ENCODE data around the gene PIBF1. TPM values are rescaled to one million over a fixed set of nuclear protein-coding genes. Genes with fewer than 3 reads are reported as not detected.

Gene PIBF1
- total RNA-seq, 4 donors from 2014 or later: 8.2 to 30.8 (median 14.3) TPM

DNA sequence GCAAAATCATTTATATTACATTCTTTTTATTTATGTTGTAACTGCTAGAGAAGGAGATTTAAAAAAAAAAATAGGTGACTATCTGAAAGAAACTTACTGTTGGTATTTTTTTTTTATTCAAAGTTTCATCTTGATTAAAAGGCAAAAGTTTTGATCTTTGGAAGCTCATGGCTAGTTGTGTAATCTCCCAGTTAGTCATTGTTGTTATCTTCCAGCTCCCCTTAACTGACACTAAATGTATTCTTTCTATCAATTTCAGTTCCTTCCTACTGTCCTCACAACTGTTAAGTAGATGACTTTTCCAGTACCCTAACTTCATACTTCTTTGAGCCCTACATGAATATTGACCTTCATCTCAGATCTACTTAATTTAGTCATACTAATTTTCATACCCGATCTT is 71.1 kb downstream of the PIBF1 start:
- Histone ChIP-seq H3K27ac (no peak overlapping the region), H3K27me3 (no peaks in the 10 kb centered on the region), H3K9me3 (no peaks in the 10 kb centered on the region), H3K4me3 (no peak overlapping the region), H3K4me1 (no peaks in the 10 kb centered on the region), H3K36me3 (peaks cover 0 to 2% (median 0%) of the 10 kb centered on the region in 4 donors)
- intact Hi-C loops (cut with DNase I; ENCODE audit: low total_unique reads) (no loop called here), in situ Hi-C loops (cut with MboI; ENCODE audit: low pct_ligation_motif_present in 1 of 4, low pct_unique_long_range_greater_than_20kb in 1 of 4, low sequenced_read_pairs in 3 of 4) (no loop called here)
- no peak for TF ChIP-seq EP300 (IDR thresholded peaks at IDR 0.05; ENCODE audit: low read depth)
- no peak for TF ChIP-seq POLR2A (IDR thresholded peaks at IDR 0.05)
- TF ChIP-seq, protein P1, sequence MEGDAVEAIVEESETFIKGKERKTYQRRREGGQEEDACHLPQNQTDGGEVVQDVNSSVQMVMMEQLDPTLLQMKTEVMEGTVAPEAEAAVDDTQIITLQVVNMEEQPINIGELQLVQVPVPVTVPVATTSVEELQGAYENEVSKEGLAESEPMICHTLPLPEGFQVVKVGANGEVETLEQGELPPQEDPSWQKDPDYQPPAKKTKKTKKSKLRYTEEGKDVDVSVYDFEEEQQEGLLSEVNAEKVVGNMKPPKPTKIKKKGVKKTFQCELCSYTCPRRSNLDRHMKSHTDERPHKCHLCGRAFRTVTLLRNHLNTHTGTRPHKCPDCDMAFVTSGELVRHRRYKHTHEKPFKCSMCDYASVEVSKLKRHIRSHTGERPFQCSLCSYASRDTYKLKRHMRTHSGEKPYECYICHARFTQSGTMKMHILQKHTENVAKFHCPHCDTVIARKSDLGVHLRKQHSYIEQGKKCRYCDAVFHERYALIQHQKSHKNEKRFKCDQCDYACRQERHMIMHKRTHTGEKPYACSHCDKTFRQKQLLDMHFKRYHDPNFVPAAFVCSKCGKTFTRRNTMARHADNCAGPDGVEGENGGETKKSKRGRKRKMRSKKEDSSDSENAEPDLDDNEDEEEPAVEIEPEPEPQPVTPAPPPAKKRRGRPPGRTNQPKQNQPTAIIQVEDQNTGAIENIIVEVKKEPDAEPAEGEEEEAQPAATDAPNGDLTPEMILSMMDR (IDR thresholded peaks at IDR 0.05): no peak
- TF ChIP-seq POLR2AphosphoS5 (IDR thresholded peaks at IDR 0.05): no peak
- 83 to 100% methylated on average over 1 of the region's 1 CpG for WGBS, 2 donors (ENCODE audit: low coverage in 1 of 2)
- DNase-seq: no peak

DNA sequence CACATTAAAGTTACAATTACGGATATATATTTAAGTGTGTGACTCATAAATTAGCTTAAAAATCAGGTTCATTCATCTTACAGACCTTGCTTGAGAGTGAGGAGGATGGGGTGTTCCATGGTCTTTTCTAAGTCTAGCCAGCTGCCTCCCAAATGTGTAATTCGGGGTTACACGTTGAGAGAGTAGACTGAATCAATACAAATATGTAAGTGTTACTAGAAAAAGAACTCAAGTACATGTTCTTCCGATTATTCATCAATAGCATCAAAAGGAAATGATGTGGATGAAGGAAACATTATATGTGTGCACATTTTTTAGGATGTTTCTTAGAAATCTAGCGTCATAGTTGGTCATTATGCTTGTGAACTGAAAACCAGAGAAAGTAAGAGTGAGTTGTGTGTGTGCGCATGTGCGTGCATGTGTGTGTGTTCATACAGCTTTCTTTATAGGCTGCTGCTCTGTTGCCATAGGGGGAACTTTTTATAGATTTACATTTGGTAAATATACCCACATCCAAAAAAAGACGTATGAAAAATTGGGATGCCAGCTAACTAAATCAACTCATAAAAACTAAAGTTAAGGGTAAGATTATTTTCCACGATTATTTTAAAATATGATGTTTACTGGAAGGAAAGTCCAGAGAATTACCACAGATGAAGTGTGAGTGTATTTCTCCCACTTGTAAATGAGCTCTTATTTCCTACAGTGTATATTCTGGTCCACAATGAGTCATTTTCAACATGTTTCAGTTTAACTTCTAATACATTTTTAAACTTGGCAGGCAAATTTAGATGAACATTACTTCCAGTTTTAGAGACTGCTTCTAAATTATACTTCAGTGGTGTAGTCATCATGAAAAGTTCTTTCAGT is 82.4 kb downstream of the PIBF1 start:
- no peak for TF ChIP-seq POLR2A (IDR thresholded peaks at IDR 0.05)
- TF ChIP-seq POLR2AphosphoS5 (IDR thresholded peaks at IDR 0.05): no peak
- TF ChIP-seq, protein P1 (IDR thresholded peaks at IDR 0.05): no peak
- TF ChIP-seq EP300 (IDR thresholded peaks at IDR 0.05; ENCODE audit: low read depth): no peak
- intact Hi-C loops (cut with DNase I; ENCODE audit: low total_unique reads): no loop called here
- 60 to 78% methylated on average over 9 of the region's 9 CpGs for WGBS, 2 donors (ENCODE audit: low coverage in 1 of 2)

DNA sequence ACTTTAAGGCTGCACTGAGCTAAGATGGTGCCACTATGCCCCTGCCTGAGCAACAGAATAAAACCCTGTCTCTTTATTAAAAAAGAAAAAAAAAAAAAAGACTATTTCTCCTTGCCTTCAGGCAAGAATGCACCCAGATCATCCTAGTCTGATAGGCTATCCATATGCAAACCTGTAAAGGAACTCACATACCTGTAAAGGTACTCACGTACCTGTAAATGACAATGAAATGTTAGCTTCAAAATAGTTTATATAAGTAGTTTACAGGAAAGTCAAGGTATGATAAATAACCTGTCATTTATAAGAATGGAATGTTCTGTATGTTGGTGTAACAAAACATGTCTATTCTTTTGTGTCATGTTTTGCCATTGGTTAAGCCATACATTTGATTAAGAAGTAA is 86.3 kb downstream of the PIBF1 start:
- no peak overlapping the region for H3K4me3 ChIP-seq
- intact Hi-C loops (cut with DNase I; ENCODE audit: low total_unique reads) (no loop called here), in situ Hi-C loops (cut with MboI; ENCODE audit: low pct_ligation_motif_present in 1 of 4, low pct_unique_long_range_greater_than_20kb in 1 of 4, low sequenced_read_pairs in 3 of 4) (no loop called here)
- H3K27ac ChIP-seq: no peak overlapping the region
- no peak for TF ChIP-seq POLR2A (IDR thresholded peaks at IDR 0.05)
- TF ChIP-seq POLR2AphosphoS5 (IDR thresholded peaks at IDR 0.05): no peak
- TF ChIP-seq EP300 (IDR thresholded peaks at IDR 0.05; ENCODE audit: low read depth): no peak
- WGBS, 2 donors (ENCODE audit: low coverage in 1 of 2): 91 to 100% methylated on average over 1 of the region's 1 CpG
- H3K36me3 ChIP-seq: no peaks in the 10 kb centered on the region
- H3K9me3 ChIP-seq: no peaks in the 10 kb centered on the region
- H3K27me3 ChIP-seq: no peaks in the 10 kb centered on the region
- no peaks in the 10 kb centered on the region for H3K4me1 ChIP-seq
- DNase-seq: no peak

More for the DNA sequence above, 82.4 kb downstream of the PIBF1 start:
- in situ Hi-C loops (cut with MboI; ENCODE audit: low pct_ligation_motif_present in 1 of 4, low pct_unique_long_range_greater_than_20kb in 1 of 4, low sequenced_read_pairs in 3 of 4): no loop called here
- DNase-seq: no peak
- Histone ChIP-seq H3K27ac (no peak overlapping the region), H3K9me3 (no peaks in the 10 kb centered on the region), H3K4me3 (no peak overlapping the region), H3K36me3 (no peaks in the 10 kb centered on the region), H3K27me3 (no peaks in the 10 kb centered on the region), H3K4me1 (no peaks in the 10 kb centered on the region)

- no peak for DNase-seq
- H3K9me3 ChIP-seq: peaks cover 0 to 6% of the 10 kb centered on the region in 2 donors
- H3K36me3 ChIP-seq: peaks cover 0 to 7% (median 3%) of the 10 kb centered on the region in 4 donors
- no peak overlapping the region for H3K27ac ChIP-seq
- intact Hi-C loops (cut with DNase I; ENCODE audit: low total_unique reads): no loop called here
- TF ChIP-seq EP300 (IDR thresholded peaks at IDR 0.05; ENCODE audit: low read depth): no peak
- in situ Hi-C loops (cut with MboI; ENCODE audit: low pct_ligation_motif_present in 1 of 4, low pct_unique_long_range_greater_than_20kb in 1 of 4, low sequenced_read_pairs in 3 of 4): no loop called here
- H3K4me1 ChIP-seq: no peaks in the 10 kb centered on the region
- 78 to 80% methylated on average over 2 of the region's 2 CpGs for WGBS, 2 donors (ENCODE audit: low coverage in 1 of 2)
- no peaks in the 10 kb centered on the region for H3K27me3 ChIP-seq
- H3K4me3 ChIP-seq: no peak overlapping the region
Observed at GRCh38 chr13:72875233-72875632, 93.3 kb downstream of the PIBF1 start.

DNA sequence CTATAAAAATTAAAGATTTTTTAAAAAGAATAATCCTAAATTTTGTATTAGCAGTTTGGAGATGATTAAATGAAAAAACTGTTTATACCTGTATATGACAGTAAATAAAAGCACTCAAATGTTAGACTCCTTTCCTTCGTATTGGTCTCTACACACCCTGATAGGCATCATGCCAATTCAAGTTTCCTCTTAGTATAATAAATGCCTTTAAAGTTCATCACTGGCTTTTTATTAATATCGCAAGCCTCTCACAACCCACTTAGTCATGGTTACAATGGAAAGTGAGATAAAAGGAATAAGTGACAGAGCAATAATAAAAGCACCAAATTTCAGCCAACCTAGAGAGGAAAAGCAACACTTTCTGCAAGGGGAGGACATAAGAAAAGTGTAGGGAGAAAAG is 102.2 kb downstream of the PIBF1 start:
- in situ Hi-C loops (cut with MboI; ENCODE audit: low pct_ligation_motif_present in 1 of 4, low pct_unique_long_range_greater_than_20kb in 1 of 4, low sequenced_read_pairs in 3 of 4): no loop called here
- TF ChIP-seq EP300 (IDR thresholded peaks at IDR 0.05; ENCODE audit: low read depth) (no peak), POLR2A (IDR thresholded peaks at IDR 0.05) (no peak)
- TF ChIP-seq, protein P1 (IDR thresholded peaks at IDR 0.05): no peak
- Histone ChIP-seq H3K36me3 (no peaks in the 10 kb centered on the region), H3K4me3 (no peak overlapping the region), H3K4me1 (peaks cover 0 to 20% (median 2%) of the 10 kb centered on the region in 4 donors), H3K27ac (no peak overlapping the region), H3K27me3 (no peaks in the 10 kb centered on the region), H3K9me3 (no peaks in the 10 kb centered on the region)
- intact Hi-C loops (cut with DNase I; ENCODE audit: low total_unique reads): loop anchor here (5.0 kb wide), 1 partner anchor 633 kb away; no protein-coding TSS in a partner anchor
- WGBS, 2 donors (ENCODE audit: low coverage in 1 of 2): 56 to 74% methylated on average over 2 of the region's 2 CpGs
- DNase-seq: no peak

Data from transverse colon (tissue), 4 donors.